Stimulated activated naive CD8-positive, alpha-beta T cell treated with anti-CD3 and anti-CD28 coated beads, Interleukin-15, Interleukin-2, amounts not matched to agents 100 ng/mL and 50 ng/mL, for 24 hours (primary cell): Measurements from ENCODE around the gene CAST.
A peak's percentile ranks its signal among the peaks of the same experiment; 100 is the strongest.
"Not testable (repeated sequence)": the region's sequence is repeated elsewhere in the genome, so short reads cannot be mapped to it uniquely, and the experiment has no call there.

Experiments used
- H3K27ac Mint-ChIP-seq: one replicate; pipeline ENCODE4 v1.8.0; 2021; ENCODE audit warnings: mild to moderate bottlenecking, mixed read lengths
- H3K27me3 Mint-ChIP-seq: one replicate; pipeline ENCODE4 v1.8.0; 2021; ENCODE audit warnings: mixed read lengths
- H3K36me3 Mint-ChIP-seq: one replicate; pipeline ENCODE4 v1.8.0; 2021; ENCODE audit warnings: low read depth, mixed read lengths
- H3K4me1 Mint-ChIP-seq: one replicate; pipeline ENCODE4 v1.8.0; 2021; ENCODE audit warnings: low read depth, mixed read lengths
- H3K4me3 Mint-ChIP-seq: one replicate; pipeline ENCODE4 v1.8.0; 2021; ENCODE audit warnings: mild to moderate bottlenecking, mixed read lengths
- H3K9me3 Mint-ChIP-seq: one replicate; pipeline ENCODE4 v1.8.0; 2021; ENCODE audit warnings: mixed read lengths

CAST gene, protein sequence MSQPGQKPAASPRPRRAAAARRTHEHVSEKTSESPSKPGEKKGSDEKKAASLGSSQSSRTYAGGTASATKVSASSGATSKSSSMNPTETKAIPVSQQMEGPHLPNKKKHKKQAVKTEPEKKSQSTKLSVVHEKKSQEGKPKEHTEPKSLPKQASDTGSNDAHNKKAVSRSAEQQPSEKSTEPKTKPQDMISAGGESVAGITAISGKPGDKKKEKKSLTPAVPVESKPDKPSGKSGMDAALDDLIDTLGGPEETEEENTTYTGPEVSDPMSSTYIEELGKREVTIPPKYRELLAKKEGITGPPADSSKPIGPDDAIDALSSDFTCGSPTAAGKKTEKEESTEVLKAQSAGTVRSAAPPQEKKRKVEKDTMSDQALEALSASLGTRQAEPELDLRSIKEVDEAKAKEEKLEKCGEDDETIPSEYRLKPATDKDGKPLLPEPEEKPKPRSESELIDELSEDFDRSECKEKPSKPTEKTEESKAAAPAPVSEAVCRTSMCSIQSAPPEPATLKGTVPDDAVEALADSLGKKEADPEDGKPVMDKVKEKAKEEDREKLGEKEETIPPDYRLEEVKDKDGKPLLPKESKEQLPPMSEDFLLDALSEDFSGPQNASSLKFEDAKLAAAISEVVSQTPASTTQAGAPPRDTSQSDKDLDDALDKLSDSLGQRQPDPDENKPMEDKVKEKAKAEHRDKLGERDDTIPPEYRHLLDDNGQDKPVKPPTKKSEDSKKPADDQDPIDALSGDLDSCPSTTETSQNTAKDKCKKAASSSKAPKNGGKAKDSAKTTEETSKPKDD

DNA sequence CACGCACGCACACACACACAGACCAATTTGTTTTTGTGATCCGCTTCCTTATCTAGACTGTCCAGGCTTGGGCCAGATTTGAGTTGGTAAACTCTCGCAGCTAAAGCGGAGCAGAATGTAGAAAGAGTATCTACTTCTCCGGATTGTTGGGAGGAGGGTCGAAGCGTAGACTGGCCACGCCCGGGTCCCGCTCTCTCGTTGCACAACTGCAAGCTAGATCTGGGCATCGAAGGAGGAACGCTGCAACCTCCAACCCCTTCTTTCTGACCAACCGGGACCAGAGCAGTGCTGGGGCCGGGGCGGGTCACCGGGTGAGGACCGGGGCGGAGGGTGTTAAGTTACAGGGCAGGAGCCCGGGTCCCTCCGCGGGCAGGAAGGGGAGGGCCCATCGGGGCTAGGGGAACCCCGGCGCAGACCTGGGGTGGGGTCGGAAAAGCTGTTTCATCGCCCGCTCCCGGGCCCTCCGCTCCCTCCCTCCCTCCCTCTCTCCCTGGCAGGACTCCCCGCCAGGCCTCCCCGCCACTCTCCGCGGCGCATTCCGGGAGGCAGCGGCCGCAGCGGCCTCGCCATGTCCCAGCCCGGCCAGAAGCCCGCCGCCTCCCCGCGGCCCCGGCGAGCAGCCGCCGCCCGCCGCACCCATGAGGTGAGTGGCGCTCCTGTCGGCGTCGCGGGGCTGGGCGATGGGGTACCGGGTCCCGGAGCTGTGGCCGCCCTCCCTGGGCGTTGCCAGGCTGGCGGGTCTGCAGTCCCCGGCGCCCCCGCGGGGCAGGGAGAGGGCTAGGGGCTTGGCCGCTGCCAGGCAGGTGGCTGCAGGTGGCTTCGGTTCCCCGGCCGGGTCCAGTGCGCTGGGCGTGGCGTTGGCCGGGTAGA is at the start of gene CAST:
Gene CAST, plus strand, starts transcription at position 522 of the 870 bp plus-strand sequence. Its CDS starts 47 bp downstream, at position 569.
- peaks cover 51% of the 10 kb centered on the region for H3K4me1 Mint-ChIP-seq
- peaks cover 18% of the 10 kb centered on the region for H3K27me3 Mint-ChIP-seq
- H3K36me3 Mint-ChIP-seq = no peaks in the 10 kb centered on the region
- peak within 1 kb of the TSS; percentile 97 for H3K27ac Mint-ChIP-seq
- peak within 1 kb of the TSS; percentile 98 for H3K4me3 Mint-ChIP-seq
- H3K9me3 Mint-ChIP-seq = no peaks in the 10 kb centered on the region

DNA sequence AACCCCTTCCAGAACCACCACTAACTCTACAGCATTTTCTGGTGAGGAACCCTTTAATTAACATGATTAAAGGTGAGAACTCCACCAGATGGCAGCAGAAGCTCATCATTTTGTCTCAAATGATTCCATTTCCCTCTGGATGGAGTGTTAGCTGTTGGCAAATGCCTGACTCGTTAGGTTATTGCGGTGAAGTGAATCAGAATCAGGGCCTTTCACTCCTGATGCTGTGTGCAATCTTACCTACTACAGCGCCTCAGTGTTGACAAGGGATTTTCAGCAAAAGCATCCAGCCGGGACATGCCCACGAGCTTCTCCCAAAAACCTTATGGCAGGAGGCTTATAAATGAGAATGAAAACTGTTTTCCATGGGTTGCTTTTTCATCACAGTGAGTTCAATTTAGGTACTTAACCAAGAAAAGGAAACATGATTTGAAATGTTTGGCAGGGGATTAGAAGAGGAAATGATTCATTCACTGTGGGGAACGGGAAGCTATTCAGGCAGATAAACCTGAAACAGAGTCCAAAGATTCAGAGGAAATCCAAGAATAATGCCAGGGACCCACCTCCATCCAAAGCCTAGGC is 48.0 kb upstream of the CAST start:
- H3K4me3 Mint-ChIP-seq = no peak overlapping the region
- peaks cover 17% of the 10 kb centered on the region for H3K27me3 Mint-ChIP-seq

DNA sequence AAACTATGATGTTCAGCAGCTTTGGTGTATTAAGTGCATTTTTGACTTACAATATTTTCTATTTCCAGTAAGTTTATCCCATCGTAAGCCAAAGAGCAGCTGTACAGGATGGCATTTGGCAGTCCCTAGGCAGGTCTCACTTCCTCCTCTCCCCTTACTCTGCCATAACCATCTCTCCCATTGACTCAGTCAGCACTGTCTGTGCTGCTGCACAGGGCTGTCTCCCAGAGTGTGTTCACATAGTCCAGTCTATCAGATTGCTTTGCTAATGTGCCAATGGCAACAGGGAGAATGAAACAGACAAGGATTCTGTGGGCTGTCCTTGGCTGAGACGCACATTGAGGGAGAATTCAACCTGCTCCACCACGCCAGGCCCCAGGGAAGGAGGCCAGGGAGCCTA is 47.0 kb upstream of the CAST start:
- H3K36me3 Mint-ChIP-seq = no peaks in the 10 kb centered on the region
- no peaks in the 10 kb centered on the region for H3K9me3 Mint-ChIP-seq
- H3K27ac Mint-ChIP-seq = no peak overlapping the region
- peaks cover 4% of the 10 kb centered on the region for H3K4me1 Mint-ChIP-seq
- no peak overlapping the region for H3K4me3 Mint-ChIP-seq
- peaks cover 13% of the 10 kb centered on the region for H3K27me3 Mint-ChIP-seq

More for the DNA sequence above, 48.0 kb upstream of the CAST start:
- no peaks in the 10 kb centered on the region for H3K36me3 Mint-ChIP-seq
- H3K4me1 Mint-ChIP-seq = peaks cover 4% of the 10 kb centered on the region
- no peaks in the 10 kb centered on the region for H3K9me3 Mint-ChIP-seq
- no peak overlapping the region for H3K27ac Mint-ChIP-seq

DNA sequence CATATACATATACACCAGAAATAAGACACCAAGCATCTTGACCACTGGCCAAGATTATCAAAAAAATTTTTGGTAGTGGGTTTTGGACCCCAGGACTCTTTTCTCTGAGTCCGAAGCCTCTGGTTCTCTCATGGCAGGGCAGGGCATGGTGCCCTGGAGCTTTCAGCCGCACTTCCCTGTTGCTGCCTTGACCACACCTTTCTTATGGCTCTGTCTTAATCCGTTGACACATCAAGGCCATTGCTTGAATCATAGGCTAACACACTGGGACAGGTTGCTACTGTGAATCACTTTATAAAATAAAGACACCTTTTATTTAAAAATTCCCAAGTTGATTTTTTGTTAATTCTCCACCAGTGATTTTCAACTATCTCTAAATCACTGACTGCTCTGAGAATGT is 45.4 kb upstream of the CAST start:
- H3K4me3 Mint-ChIP-seq = no peak overlapping the region
- peaks cover 4% of the 10 kb centered on the region for H3K4me1 Mint-ChIP-seq
- H3K27me3 Mint-ChIP-seq = peaks cover 11% of the 10 kb centered on the region
- no peaks in the 10 kb centered on the region for H3K36me3 Mint-ChIP-seq
- H3K27ac Mint-ChIP-seq = no peak overlapping the region
- H3K9me3 Mint-ChIP-seq = no peaks in the 10 kb centered on the region

DNA sequence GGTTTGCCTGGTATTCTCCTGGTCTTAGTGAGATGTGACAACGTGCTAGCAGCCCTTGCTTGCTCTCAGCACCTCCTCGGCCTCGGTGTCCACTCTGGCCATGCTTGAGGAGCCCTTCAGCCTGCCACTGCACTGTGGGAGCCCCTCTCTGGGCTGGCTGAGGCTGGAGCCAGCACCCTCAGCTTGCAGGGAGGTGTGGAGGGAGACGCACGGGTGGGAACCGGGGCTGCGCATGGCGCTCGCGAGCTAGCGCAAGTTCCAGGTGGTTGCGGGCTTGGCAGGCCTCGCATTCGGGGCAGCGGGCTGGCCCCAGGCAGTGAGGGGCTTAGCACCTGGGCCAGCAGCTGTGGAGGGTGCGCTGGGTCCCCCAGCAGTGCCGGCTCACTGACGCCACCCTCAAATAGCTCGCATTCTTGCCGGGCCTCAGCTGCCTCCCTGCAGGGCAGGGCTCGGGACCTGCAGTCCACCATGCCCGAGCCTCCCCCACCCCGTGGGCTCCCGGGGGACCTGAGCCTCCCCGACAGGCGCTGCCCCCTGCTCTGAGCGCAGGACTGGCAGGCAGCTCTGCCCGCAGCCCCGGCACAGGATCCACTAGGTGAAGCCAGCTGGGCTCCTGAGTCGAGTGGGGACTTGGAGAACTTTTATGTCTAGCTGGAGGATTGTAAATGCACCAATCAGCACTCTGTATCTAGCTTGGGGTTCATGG is 43.7 kb upstream of the CAST start:
- not testable (repeated sequence) for H3K4me1 Mint-ChIP-seq, H3K36me3 Mint-ChIP-seq, H3K4me3 Mint-ChIP-seq, H3K27me3 Mint-ChIP-seq, H3K27ac Mint-ChIP-seq, H3K9me3 Mint-ChIP-seq

DNA sequence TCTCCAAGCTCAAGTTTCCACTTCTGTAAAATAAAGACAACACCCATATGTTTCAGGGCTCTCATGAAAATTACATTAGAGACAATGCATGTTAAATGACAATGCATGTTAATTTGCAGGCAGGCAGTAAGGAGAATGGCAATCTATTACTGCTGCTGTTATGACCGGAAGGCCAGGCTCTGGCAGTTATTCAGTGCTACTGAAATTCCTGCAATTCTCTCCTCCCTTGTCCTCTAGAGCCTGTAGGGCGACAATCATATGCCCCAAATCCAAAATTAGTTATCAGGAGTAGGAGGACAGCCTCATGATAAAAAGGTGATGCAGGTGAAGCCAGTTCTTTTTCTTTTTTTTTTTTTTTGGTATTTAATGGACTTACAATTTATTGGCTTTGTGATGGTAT is 42.2 kb upstream of the CAST start:
- Mint-ChIP-seq H3K27me3 (no peaks in the 10 kb centered on the region), H3K4me3 (no peak overlapping the region), H3K36me3 (no peaks in the 10 kb centered on the region), H3K9me3 (no peaks in the 10 kb centered on the region), H3K4me1 (no peaks in the 10 kb centered on the region), H3K27ac (no peak overlapping the region)

DNA sequence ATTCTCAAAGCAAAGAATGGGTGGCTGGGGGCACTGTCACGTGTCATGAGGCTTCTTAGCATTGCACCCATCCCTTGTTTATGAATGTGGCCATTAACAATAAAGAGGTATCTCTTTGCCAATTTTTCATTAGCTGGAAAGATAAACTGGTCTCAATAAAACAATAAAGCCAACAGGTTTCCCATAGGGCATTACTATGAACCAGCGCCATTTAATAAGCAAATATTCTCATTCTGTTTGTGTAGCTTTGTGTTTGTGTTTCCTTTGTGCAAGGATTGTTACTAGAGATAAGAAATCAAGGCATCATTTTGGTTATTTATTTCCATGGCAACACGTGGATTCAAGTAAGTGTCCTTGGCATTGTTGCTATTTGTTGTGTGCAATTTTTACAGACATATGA is 37.6 kb upstream of the CAST start:
- Mint-ChIP-seq H3K27me3 (no peaks in the 10 kb centered on the region), H3K4me3 (no peak overlapping the region), H3K36me3 (no peaks in the 10 kb centered on the region), H3K4me1 (no peaks in the 10 kb centered on the region), H3K27ac (no peak overlapping the region), H3K9me3 (no peaks in the 10 kb centered on the region)

DNA sequence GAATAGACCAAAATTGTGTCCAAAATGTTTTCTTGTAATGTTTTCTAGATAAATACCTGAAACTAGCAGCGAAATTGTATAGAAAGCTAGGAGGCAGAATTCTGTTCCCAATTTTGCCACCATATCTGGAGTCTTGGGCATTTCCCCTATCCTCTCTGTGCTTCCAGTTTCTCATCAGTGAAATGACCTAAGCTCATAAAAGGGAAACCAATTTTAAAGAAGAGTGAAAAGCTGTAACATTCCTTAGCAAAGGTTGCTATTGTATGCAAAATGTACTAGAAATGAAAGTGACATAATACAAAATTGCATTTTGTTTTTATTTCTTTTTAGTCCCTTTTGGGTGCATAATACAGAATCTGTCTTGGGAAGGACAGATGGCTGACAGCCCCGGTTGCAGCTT is 36.8 kb upstream of the CAST start:
- Mint-ChIP-seq H3K27ac (no peak overlapping the region), H3K4me3 (no peak overlapping the region), H3K4me1 (no peaks in the 10 kb centered on the region), H3K9me3 (no peaks in the 10 kb centered on the region), H3K36me3 (no peaks in the 10 kb centered on the region), H3K27me3 (no peaks in the 10 kb centered on the region)

DNA sequence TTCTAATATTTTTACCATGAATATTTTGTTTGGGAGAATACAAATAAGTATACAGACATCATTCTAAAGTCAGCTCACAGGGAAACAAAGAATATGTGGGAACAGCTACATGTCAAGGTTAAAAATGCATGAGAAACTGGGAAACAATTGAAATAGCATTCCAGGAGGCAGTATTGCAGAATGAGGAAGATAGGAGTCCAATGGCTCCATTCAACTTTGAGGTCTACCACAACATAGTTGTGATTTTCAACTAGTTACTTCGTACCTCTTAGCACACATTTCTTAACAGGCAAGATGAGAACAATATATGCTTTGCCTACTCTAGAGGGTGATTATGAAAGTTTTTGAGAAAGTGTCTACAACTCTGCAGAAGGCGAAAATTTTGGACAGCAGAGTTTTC is 35.2 kb upstream of the CAST start:
- Mint-ChIP-seq H3K4me3 (no peak overlapping the region), H3K27ac (no peak overlapping the region), H3K4me1 (no peaks in the 10 kb centered on the region), H3K9me3 (no peaks in the 10 kb centered on the region), H3K27me3 (no peaks in the 10 kb centered on the region), H3K36me3 (no peaks in the 10 kb centered on the region)

DNA sequence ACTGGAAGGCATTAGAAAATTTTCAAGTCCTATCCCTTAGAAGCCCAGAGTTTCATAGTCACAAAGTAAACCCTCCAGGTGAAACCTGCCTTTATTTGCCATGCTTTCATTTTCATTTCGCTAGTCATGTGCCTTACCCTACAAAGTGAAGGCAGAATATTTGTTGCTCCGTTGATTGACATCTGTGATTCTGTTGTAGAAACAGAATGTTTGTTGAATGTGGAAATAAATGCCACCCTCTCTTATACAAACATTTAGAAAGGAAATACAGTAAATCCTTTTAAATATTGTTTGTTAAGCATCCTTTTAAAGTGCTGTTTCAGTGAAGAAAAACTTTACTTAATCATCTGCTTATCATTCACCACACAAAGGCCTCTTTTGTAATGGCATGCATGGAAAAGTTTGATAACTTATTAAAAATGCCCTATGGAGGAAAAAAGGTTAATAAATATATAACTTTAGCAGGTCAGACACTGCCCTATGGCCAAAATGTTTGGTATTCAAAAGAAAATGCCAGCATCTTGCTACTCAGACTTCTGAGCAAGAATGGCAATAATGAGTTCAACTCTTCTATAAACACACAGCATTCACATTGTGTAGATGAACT is 34.3 kb upstream of the CAST start:
- no peak overlapping the region for H3K4me3 Mint-ChIP-seq
- no peaks in the 10 kb centered on the region for H3K36me3 Mint-ChIP-seq
- no peaks in the 10 kb centered on the region for H3K27me3 Mint-ChIP-seq
- no peaks in the 10 kb centered on the region for H3K4me1 Mint-ChIP-seq
- no peak overlapping the region for H3K27ac Mint-ChIP-seq
- no peaks in the 10 kb centered on the region for H3K9me3 Mint-ChIP-seq

DNA sequence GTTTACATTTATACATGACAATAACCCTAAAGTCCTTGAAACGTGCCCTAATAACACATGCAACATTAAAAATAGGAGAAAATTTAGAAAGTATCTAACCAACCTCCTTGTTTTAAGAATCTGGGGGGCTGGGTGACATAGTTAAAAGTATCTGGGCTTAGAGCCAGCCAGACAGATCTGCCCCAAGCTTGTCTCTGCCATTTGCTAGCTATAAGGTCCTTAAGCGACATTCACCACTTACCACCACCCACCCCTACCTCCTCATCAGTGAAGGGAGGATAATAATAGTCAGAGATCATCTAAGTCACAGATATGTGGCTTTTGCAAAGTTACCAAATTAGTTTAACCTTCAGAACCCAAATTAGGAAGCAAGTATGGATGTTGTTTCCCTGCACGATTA is 33.8 kb upstream of the CAST start:
- Mint-ChIP-seq H3K4me3 (no peak overlapping the region), H3K4me1 (no peaks in the 10 kb centered on the region), H3K27ac (no peak overlapping the region), H3K27me3 (no peaks in the 10 kb centered on the region), H3K36me3 (no peaks in the 10 kb centered on the region), H3K9me3 (no peaks in the 10 kb centered on the region)

DNA sequence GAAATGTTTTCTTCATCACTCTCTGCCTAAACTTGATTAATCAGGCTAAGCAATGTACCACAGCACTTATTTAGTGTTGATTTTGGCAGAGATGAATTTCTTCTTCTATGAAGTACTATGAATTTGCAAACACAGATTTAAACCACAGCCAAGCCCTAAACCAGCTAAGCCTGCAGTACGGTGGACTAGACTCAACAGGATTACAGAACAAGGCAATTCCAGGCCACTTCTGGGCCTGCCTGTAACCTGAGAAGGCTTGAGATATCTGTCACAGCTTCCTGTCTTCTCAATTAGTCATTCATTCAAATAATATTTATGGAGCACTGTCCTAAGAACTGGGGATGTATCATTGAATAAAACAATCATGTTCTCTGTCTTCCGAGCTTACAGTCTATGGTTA is 32.4 kb upstream of the CAST start:
- Mint-ChIP-seq H3K4me3 (no peak overlapping the region), H3K27me3 (peaks cover 8% of the 10 kb centered on the region), H3K9me3 (no peaks in the 10 kb centered on the region), H3K36me3 (no peaks in the 10 kb centered on the region), H3K27ac (no peak overlapping the region), H3K4me1 (no peaks in the 10 kb centered on the region)

DNA sequence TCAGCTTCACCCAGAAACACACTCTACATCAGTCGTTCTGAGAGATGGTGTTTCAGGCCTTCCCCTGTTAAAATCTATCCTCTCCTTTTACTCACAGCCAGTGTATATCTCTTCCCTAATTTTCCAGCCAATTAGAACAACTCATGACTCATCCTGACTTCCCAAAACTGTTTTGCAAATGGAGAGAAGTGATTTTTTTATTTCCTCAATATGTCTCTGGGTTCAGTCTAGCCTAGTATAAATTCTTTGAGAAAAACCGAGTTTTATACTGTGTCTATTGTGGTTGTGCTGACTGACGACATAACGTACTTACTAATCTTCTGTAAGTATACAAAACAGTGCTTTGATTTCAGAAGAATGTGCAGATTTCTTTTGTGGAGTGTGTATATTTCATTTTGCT is 28.4 kb upstream of the CAST start:
- H3K9me3 Mint-ChIP-seq = no peaks in the 10 kb centered on the region
- no peaks in the 10 kb centered on the region for H3K36me3 Mint-ChIP-seq
- H3K27me3 Mint-ChIP-seq = peaks cover 12% of the 10 kb centered on the region
- no peak overlapping the region for H3K4me3 Mint-ChIP-seq
- H3K27ac Mint-ChIP-seq = no peak overlapping the region
- no peaks in the 10 kb centered on the region for H3K4me1 Mint-ChIP-seq

DNA sequence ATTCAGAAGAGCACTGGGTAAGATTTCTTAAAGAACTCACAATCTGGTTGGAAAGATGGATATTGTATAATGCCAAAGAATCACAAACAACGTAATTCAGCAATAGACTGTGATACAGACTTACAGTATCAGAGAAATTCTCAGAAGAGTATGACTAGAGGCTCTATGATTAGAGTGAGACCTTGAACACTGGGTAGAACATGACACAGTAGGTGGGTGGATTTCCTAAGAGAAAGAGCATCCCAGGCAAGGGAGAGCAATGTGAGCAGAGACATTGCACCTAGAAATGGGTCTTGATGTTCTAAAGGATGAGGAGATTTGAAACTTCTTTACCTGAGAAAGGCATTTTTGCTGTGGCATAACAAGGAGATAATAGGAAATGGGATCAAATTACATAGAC is 27.3 kb upstream of the CAST start:
- Mint-ChIP-seq H3K27me3 (peaks cover 12% of the 10 kb centered on the region), H3K36me3 (no peaks in the 10 kb centered on the region), H3K27ac (no peak overlapping the region), H3K4me1 (no peaks in the 10 kb centered on the region), H3K9me3 (no peaks in the 10 kb centered on the region), H3K4me3 (no peak overlapping the region)
